AG04449 (cell line): ENCODE data around the gene PALLD.

ENCODE experiments used
- CTCF ChIA-PET: fragments of 350-600 bp; formaldehyde crosslinking; extraction: SDS; loops from one replicate; lab custom pipeline; 2021; ENCODE audit warnings: antibody characterized with exemption; lab: Yijun Ruan, JAX
- POLR2A ChIA-PET: fragments of 400-600, 350-600 bp; formaldehyde crosslinking; extraction: SDS; loops from one replicate; lab custom pipeline; 2020; ENCODE audit warnings: antibody characterized with exemption, inconsistent platforms; lab: Yijun Ruan, JAX
- DNase-seq: peaks from one replicate; pipeline ENCODE4 v3.0.0-alpha.2; 2010; ENCODE audit warnings: low read depth, low spot score
- H3K4me3 ChIP-seq: 2 replicates; pipeline ENCODE4 v1.5.1; 2011; ENCODE audit warnings: low read depth, mild to moderate bottlenecking, control low read depth, low read length
- TF ChIP-seq, protein P1 (sequence below): IDR thresholded peaks from one replicate; pipeline ENCODE4 v1.5.1; 2011; ENCODE audit warnings: mild to moderate bottlenecking, moderate library complexity, low read length, control low read depth, inconsistent platforms; ENCODE audit not compliant: insufficient read depth; ENCODE audit errors: missing control alignments

PALLD gene

GRCh38 chr4:168682898-168683500, 186.1 kb downstream of the PALLD start:
- ChIA-PET POLR2A (no interaction called here), CTCF (interaction anchor here (0.7 to 1.2 kb wide), 4 partner anchors 27 to 238 kb away, joined by 3 to 5 read pairs (median 3); no protein-coding TSS in a partner anchor)
- DNase-seq: no peak
- no peak overlapping the region for H3K4me3 ChIP-seq
- TF ChIP-seq, protein P1, sequence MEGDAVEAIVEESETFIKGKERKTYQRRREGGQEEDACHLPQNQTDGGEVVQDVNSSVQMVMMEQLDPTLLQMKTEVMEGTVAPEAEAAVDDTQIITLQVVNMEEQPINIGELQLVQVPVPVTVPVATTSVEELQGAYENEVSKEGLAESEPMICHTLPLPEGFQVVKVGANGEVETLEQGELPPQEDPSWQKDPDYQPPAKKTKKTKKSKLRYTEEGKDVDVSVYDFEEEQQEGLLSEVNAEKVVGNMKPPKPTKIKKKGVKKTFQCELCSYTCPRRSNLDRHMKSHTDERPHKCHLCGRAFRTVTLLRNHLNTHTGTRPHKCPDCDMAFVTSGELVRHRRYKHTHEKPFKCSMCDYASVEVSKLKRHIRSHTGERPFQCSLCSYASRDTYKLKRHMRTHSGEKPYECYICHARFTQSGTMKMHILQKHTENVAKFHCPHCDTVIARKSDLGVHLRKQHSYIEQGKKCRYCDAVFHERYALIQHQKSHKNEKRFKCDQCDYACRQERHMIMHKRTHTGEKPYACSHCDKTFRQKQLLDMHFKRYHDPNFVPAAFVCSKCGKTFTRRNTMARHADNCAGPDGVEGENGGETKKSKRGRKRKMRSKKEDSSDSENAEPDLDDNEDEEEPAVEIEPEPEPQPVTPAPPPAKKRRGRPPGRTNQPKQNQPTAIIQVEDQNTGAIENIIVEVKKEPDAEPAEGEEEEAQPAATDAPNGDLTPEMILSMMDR: no peak

GRCh38 chr4:168683595-168683994, 186.7 kb downstream of the PALLD start:
- CTCF ChIA-PET: interaction anchor here (1.1 kb wide), 1 partner anchor 238 kb away, joined by 5 read pairs; no protein-coding TSS in a partner anchor
- TF ChIP-seq, protein P1: no peak
- POLR2A ChIA-PET: no interaction called here
- no peak for DNase-seq
- no peak overlapping the region for H3K4me3 ChIP-seq

- POLR2A ChIA-PET: no interaction called here
- TF ChIP-seq, protein P1: no peak
- CTCF ChIA-PET: no interaction called here
- H3K4me3 ChIP-seq: no peak overlapping the region
- DNase-seq: no peak
Observed at GRCh38 chr4:168685136-168685809, 188.4 kb downstream of the PALLD start.

DNA sequence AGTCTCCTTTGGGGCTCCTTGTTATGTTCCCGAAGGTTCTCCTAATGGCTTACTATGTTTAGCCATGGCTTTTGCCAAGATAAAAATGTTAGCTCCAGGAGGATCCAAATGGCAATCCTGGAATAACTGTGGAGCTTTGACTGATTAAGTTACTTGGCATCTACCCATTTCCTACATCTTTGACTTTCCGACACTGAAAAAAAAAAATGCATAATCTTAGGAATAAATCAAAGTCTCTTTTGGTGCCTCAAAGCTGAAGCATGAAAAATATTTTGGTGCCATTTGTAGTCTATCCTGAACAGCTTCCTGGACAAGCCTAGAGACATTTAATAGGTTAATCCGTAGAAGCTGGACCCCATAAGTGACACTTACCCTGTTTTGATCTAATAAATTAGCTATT, 191.7 kb downstream of the PALLD start:
- TF ChIP-seq, protein P1: no peak
- CTCF ChIA-PET: no interaction called here
- POLR2A ChIA-PET: no interaction called here
- no peak for DNase-seq
- no peak overlapping the region for H3K4me3 ChIP-seq

DNA sequence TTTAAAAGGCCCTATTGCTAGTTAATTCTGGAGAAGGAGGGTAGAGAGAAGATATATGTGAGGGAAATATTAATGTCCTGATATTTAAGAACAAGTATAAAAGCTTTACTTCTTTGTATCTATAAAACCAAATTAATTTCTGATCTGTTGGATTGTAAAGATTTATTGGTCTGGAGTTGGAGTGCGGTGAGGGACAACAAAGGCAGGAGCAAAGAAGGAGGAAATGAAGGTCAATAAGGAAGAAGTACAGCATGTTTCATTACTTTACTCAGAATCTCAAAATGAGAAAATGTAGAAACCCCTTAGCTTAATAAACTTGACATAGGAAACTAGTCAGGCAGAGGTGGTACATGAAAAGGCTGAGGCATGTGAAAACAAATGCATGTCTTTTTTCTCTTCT, 192.9 kb downstream of the PALLD start:
- POLR2A ChIA-PET: no interaction called here
- no peak for DNase-seq
- CTCF ChIA-PET: interaction anchor here (0.9 kb wide), 2 partner anchors 20 to 21 kb away, joined by 3 to 5 read pairs; no protein-coding TSS in a partner anchor
- H3K4me3 ChIP-seq: no peak overlapping the region
- TF ChIP-seq, protein P1: no peak

GRCh38 chr4:168690199-168690598, 193.3 kb downstream of the PALLD start:
- CTCF ChIA-PET: interaction anchor here (0.9 kb wide), 2 partner anchors 20 to 21 kb away, joined by 3 to 5 read pairs; no protein-coding TSS in a partner anchor
- TF ChIP-seq, protein P1: no peak
- no peak overlapping the region for H3K4me3 ChIP-seq
- DNase-seq: no peak
- POLR2A ChIA-PET: no interaction called here
